Common myeloid progenitor, CD34-positive (primary cell): ENCODE results near the gene GNB3.

ENCODE experiments used
- CTCF ChIA-PET: fragments of 350-600 bp; sonication (Branson Sonifier 250); formaldehyde crosslinking; loops from one replicate; lab custom pipeline; 2021; ENCODE audit warnings: antibody characterized with exemption; lab: Charles Lee
- POLR2A ChIA-PET: fragments of 350-600 bp; sonication (Branson Sonifier 250); formaldehyde crosslinking; loops from one replicate; lab custom pipeline; 2021; ENCODE audit warnings: antibody characterized with exemption; lab: Charles Lee
- DNase-seq, 3 donors: peaks; one replicate each; pipeline versions ENCODE4 v3.0.0 to v3.0.0-alpha.2; 2013
- H3K27ac ChIP-seq, 2 experiments: 1 replicate in 1 of 2; 2 replicates in 1 of 2; pipeline ENCODE4 v1.7.0; 2013; ENCODE audit warnings: inconsistent platforms in 2 of 2, low read length in 2 of 2, mild to moderate bottlenecking in 2 of 2, low read depth in 1 of 2, moderate library complexity in 1 of 2; ENCODE audit not compliant: severe bottlenecking in 2 of 2, insufficient read depth in 1 of 2, poor library complexity in 1 of 2
- H3K27me3 ChIP-seq, 5 experiments: replicated peaks in 2 of 5; 1 replicate in 3 of 5; 2 replicates in 2 of 5; pipeline versions ENCODE4 v1.6.1 to v1.7.0; 2013; ENCODE audit warnings: low read length in 4 of 5, mild to moderate bottlenecking in 2 of 5, moderate library complexity in 2 of 5, inconsistent platforms in 1 of 5; ENCODE audit not compliant: insufficient read depth in 5 of 5, control insufficient read depth in 4 of 5
- H3K36me3 ChIP-seq, 4 experiments: 1 replicate in 2 of 4; 2 replicates in 2 of 4; pipeline versions ENCODE4 v1.6.1 to v1.7.0; 2013; ENCODE audit warnings: low read length in 3 of 4, control low read depth in 1 of 4, mild to moderate bottlenecking in 1 of 4; ENCODE audit not compliant: control insufficient read depth in 4 of 4, insufficient read depth in 4 of 4
- H3K4me1 ChIP-seq, 4 experiments: 1 replicate in 3 of 4; 2 replicates in 1 of 4; pipeline versions ENCODE4 v1.6.1 to v1.7.1; 2013; ENCODE audit warnings: low read length in 3 of 4, mild to moderate bottlenecking in 3 of 4, control low read depth in 1 of 4, inconsistent platforms in 1 of 4, moderate library complexity in 1 of 4; ENCODE audit not compliant: control insufficient read depth in 4 of 4, insufficient read depth in 4 of 4; ENCODE audit errors: control extremely low read depth in 1 of 4
- H3K4me3 ChIP-seq, 7 experiments: 1 replicate in 4 of 7; 2 replicates in 3 of 7; pipeline versions ENCODE4 v1.5.1 to v1.7.0; 2013; ENCODE audit warnings: mild to moderate bottlenecking in 7 of 7, low read length in 6 of 7, moderate library complexity in 6 of 7, inconsistent platforms in 2 of 7, low read depth in 2 of 7, control low read depth in 1 of 7; ENCODE audit not compliant: insufficient read depth in 4 of 7, control insufficient read depth in 1 of 7; ENCODE audit errors: extremely low read depth in 1 of 7
- H3K9me3 ChIP-seq, 5 experiments: 1 replicate in 4 of 5; 2 replicates in 1 of 5; pipeline versions ENCODE4 v1.6.1 to v1.7.1; 2013; ENCODE audit warnings: low read length in 4 of 5, mild to moderate bottlenecking in 2 of 5, inconsistent platforms in 1 of 5, low read depth in 1 of 5, moderate library complexity in 1 of 5; ENCODE audit not compliant: control insufficient read depth in 4 of 5, insufficient read depth in 2 of 5; ENCODE audit errors: control extremely low read depth in 1 of 5
- WGBS: methylation state at CpG from one replicate; pipeline ENCODE4 v1.1.5; 2013; ENCODE audit not compliant: insufficient coverage; 5-methylcytosine and 5-hydroxymethylcytosine counted together

GNB3 gene

GRCh38 chr12:6807170-6807569 is 33.6 kb upstream of the GNB3 start:
- POLR2A ChIA-PET = no interaction called here
- no peak for DNase-seq
- Histone ChIP-seq H3K27me3 (no peaks in the 10 kb centered on the region), H3K36me3 (no peaks in the 10 kb centered on the region), H3K4me3 (no peak overlapping the region), H3K4me1 (no peaks in the 10 kb centered on the region), H3K9me3 (no peaks in the 10 kb centered on the region), H3K27ac (no peak overlapping the region)
- WGBS = no CpG with 5 or more reads among the region's 1 CpG
- CTCF ChIA-PET = interaction anchor here (1.0 to 10.5 kb wide), 2 partner anchors 14 to 19 kb away, joined by 3 to 97 read pairs; partner anchors contain the start of genes GPR162 and P3H3

GRCh38 chr12:6809056-6809455 is 31.7 kb upstream of the GNB3 start:
- peaks cover 0 to 5% (median 0%) of the 10 kb centered on the region in 4 experiments for H3K4me1 ChIP-seq
- ChIA-PET POLR2A (no interaction called here), CTCF (interaction anchor here (1.5 to 10.5 kb wide), 2 partner anchors 17 to 73 kb away, joined by 6 to 97 read pairs; partner anchors contain the start of genes GPR162 and P3H3)
- no peaks in the 10 kb centered on the region for H3K36me3 ChIP-seq
- no peaks in the 10 kb centered on the region for H3K27me3 ChIP-seq
- no peaks in the 10 kb centered on the region for H3K9me3 ChIP-seq
- 90% methylated on average over 10 of the region's 10 CpGs for WGBS
- H3K27ac ChIP-seq = no peak overlapping the region
- H3K4me3 ChIP-seq = no peak overlapping the region
- no peak for DNase-seq

- Histone ChIP-seq H3K4me1 (peaks cover 0 to 5% (median 0%) of the 10 kb centered on the region in 4 experiments), H3K9me3 (no peaks in the 10 kb centered on the region), H3K36me3 (no peaks in the 10 kb centered on the region), H3K27me3 (no peaks in the 10 kb centered on the region), H3K4me3 (no peak overlapping the region), H3K27ac (no peak overlapping the region)
- POLR2A ChIA-PET = no interaction called here
- DNase-seq = no peak
- CTCF ChIA-PET = interaction anchor here (0.9 to 10.5 kb wide), 5 partner anchors 14 to 66 kb away, joined by 3 to 97 read pairs (median 3); partner anchors contain the start of genes GPR162 and P3H3
- 100% methylated on average over 1 of the region's 1 CpG for WGBS
Measured at GRCh38 chr12:6810758-6811157, 30.0 kb upstream of the GNB3 start.

- Histone ChIP-seq H3K4me1 (peaks cover 0 to 13% (median 3%) of the 10 kb centered on the region in 4 experiments), H3K27me3 (no peaks in the 10 kb centered on the region), H3K36me3 (no peaks in the 10 kb centered on the region), H3K9me3 (no peaks in the 10 kb centered on the region), H3K4me3 (no peak overlapping the region), H3K27ac (no peak overlapping the region)
- CTCF ChIA-PET = interaction anchor here (0.9 to 10.5 kb wide), 8 partner anchors 13 to 60 kb away, joined by 3 to 97 read pairs (median 4); partner anchors contain the start of genes CDCA3, GPR162, MLF2 and P3H3
- no CpG with 5 or more reads among the region's 4 CpGs for WGBS
- POLR2A ChIA-PET = interaction anchor here (0.7 kb wide), 1 partner anchor 24 kb away, joined by 3 read pairs; the partner anchor contains the start of gene CD4
- DNase-seq = no peak
Measured at GRCh38 chr12:6813363-6813762, 27.4 kb upstream of the GNB3 start.

- no peaks in the 10 kb centered on the region for H3K27me3 ChIP-seq
- no CpG with 5 or more reads among the region's 3 CpGs for WGBS
- DNase-seq = no peak
- H3K4me3 ChIP-seq = no peak overlapping the region
- ChIA-PET CTCF (interaction anchor here (0.6 to 10.5 kb wide), 6 partner anchors 10 to 62 kb away, joined by 3 to 97 read pairs (median 3); partner anchors contain the start of genes GNB3, GPR162 and P3H3), POLR2A (interaction anchor here (0.6 kb wide), 1 partner anchor 60 kb away, joined by 5 read pairs; no protein-coding TSS in a partner anchor)
- peaks cover 0 to 23% (median 12%) of the 10 kb centered on the region in 4 experiments for H3K4me1 ChIP-seq
- no peak overlapping the region for H3K27ac ChIP-seq
- no peaks in the 10 kb centered on the region for H3K36me3 ChIP-seq
- H3K9me3 ChIP-seq = no peaks in the 10 kb centered on the region
Measured at GRCh38 chr12:6816598-6816997, 24.1 kb upstream of the GNB3 start.

GRCh38 chr12:6817098-6817497 is 23.6 kb upstream of the GNB3 start:
- H3K9me3 ChIP-seq = no peaks in the 10 kb centered on the region
- no peaks in the 10 kb centered on the region for H3K27me3 ChIP-seq
- no peak overlapping the region for H3K4me3 ChIP-seq
- H3K36me3 ChIP-seq = no peaks in the 10 kb centered on the region
- no peak overlapping the region for H3K27ac ChIP-seq
- WGBS = 100% methylated on average over 6 of the region's 8 CpGs
- POLR2A ChIA-PET = interaction anchor here (0.6 kb wide), 1 partner anchor 61 kb away, joined by 5 read pairs; no protein-coding TSS in a partner anchor
- DNase-seq = no peak
- H3K4me1 ChIP-seq = peaks cover 0 to 26% (median 17%) of the 10 kb centered on the region in 4 experiments
- CTCF ChIA-PET = interaction anchor here (0.6 to 10.5 kb wide), 6 partner anchors 9 to 62 kb away, joined by 3 to 97 read pairs (median 3); partner anchors contain the start of genes GNB3, GPR162 and P3H3

- no peak for DNase-seq
- Histone ChIP-seq H3K27ac (no peak overlapping the region), H3K27me3 (no peaks in the 10 kb centered on the region), H3K36me3 (no peaks in the 10 kb centered on the region), H3K4me3 (no peak overlapping the region), H3K4me1 (peaks cover 0 to 26% (median 19%) of the 10 kb centered on the region in 4 experiments), H3K9me3 (no peaks in the 10 kb centered on the region)
- WGBS = 93% methylated on average over 14 of the region's 20 CpGs
- ChIA-PET CTCF (interaction anchor here (1.2 to 1.4 kb wide), 4 partner anchors 23 to 63 kb away, joined by 3 to 6 read pairs (median 3); partner anchors contain the start of gene GNB3), POLR2A (interaction anchor here (1.0 kb wide), 1 partner anchor 15 kb away, joined by 3 read pairs; no protein-coding TSS in a partner anchor)
Measured at GRCh38 chr12:6817662-6818157, 23.0 kb upstream of the GNB3 start.
